ENCODE data around the gene RNF17.
"Not testable (repeated sequence)": the region's sequence is repeated elsewhere in the genome, so short reads cannot be mapped to it uniquely, and the experiment has no call there.

The RNF17 gene, protein sequence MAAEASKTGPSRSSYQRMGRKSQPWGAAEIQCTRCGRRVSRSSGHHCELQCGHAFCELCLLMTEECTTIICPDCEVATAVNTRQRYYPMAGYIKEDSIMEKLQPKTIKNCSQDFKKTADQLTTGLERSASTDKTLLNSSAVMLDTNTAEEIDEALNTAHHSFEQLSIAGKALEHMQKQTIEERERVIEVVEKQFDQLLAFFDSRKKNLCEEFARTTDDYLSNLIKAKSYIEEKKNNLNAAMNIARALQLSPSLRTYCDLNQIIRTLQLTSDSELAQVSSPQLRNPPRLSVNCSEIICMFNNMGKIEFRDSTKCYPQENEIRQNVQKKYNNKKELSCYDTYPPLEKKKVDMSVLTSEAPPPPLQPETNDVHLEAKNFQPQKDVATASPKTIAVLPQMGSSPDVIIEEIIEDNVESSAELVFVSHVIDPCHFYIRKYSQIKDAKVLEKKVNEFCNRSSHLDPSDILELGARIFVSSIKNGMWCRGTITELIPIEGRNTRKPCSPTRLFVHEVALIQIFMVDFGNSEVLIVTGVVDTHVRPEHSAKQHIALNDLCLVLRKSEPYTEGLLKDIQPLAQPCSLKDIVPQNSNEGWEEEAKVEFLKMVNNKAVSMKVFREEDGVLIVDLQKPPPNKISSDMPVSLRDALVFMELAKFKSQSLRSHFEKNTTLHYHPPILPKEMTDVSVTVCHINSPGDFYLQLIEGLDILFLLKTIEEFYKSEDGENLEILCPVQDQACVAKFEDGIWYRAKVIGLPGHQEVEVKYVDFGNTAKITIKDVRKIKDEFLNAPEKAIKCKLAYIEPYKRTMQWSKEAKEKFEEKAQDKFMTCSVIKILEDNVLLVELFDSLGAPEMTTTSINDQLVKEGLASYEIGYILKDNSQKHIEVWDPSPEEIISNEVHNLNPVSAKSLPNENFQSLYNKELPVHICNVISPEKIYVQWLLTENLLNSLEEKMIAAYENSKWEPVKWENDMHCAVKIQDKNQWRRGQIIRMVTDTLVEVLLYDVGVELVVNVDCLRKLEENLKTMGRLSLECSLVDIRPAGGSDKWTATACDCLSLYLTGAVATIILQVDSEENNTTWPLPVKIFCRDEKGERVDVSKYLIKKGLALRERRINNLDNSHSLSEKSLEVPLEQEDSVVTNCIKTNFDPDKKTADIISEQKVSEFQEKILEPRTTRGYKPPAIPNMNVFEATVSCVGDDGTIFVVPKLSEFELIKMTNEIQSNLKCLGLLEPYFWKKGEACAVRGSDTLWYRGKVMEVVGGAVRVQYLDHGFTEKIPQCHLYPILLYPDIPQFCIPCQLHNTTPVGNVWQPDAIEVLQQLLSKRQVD (N-terminal part only)

GRCh38 chr13:24763596-24764275 is at the start of gene RNF17:
Gene RNF17 (plus strand): TSS chr13:24764169. CDS start chr13:24764204, 35 bp downstream.
- H3K4me3 ChIP-seq (ENCODE audit: low read depth, low read length): no peak within 1 kb of the TSS
- DNase-seq (ENCODE audit: low read depth): no peak

DNA sequence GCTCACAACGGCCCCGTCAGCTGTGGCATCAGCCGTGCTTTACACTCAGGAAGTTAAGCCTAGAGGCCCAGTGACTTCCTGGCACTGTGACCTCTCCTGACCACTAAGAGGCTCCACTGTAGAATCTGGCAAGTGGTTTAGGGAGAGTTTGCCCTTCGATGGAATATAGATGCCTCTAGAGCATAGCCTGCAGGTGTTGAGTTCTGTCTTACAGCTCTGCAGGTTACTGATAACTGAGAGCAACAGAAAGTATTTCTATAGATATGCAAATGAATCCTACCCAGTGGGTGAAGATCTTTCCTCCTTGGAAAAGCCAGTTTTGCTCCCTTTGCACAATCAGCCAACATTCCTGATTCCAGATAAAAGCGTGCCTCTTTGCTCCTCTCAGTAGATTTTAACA is 48.0 kb upstream of the RNF17 start:
- no peak overlapping the region for H3K4me3 ChIP-seq (ENCODE audit: low read depth, low read length)
- no peak for DNase-seq (ENCODE audit: low read depth)

GRCh38 chr13:24716446-24716845 is 47.5 kb upstream of the RNF17 start:
- H3K4me3 ChIP-seq (ENCODE audit: low read depth, low read length): no peak overlapping the region
- DNase-seq (ENCODE audit: low read depth): no peak

DNA sequence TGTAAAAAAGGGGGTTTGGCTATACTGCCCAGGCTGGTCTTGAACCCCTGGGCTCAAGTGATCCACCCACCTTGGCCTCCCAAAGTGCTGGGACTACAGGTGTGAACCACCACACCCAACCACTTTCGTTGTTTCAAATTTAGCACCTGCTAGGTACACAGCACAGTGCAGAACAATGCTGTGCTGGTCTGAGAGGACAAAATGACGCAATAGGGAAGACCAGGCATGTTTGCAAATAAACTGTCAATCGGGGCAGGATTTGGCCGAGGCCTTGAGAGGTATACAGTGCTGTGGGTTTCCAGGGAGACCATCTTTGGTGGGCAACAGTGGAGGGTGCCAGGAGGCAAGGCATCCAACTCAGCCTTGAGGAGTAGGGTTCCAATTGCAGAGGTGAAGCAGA is 46.8 kb upstream of the RNF17 start:
- DNase-seq (ENCODE audit: low read depth): no peak
- H3K4me3 ChIP-seq (ENCODE audit: low read depth, low read length): no peak overlapping the region

- H3K4me3 ChIP-seq (ENCODE audit: low read depth, low read length): no peak overlapping the region
- no peak for DNase-seq (ENCODE audit: low read depth)
Measured at GRCh38 chr13:24718192-24718965, 45.6 kb upstream of the RNF17 start.

GRCh38 chr13:24719139-24719538 is 44.8 kb upstream of the RNF17 start:
- no peak overlapping the region for H3K4me3 ChIP-seq (ENCODE audit: low read depth, low read length)
- no peak for DNase-seq (ENCODE audit: low read depth)

DNA sequence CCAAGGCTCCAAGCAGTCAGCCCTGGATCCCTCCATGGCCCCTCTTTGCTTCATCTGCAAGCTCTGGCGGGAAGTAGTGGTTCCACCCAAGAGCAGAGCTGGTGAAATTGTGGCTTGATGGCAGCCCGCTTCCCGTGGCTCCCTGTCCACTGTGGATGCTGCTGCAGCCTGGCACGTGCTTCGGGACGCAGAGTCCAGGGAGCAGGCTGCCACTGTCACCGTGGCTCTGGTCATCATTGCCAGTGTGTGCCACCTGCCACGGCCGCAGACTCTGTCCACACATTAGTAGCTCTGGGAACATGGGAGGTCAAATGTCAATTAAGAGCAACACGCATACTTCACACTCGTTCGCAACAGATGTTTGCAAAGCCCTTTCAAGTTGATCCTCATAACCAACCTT is 40.8 kb upstream of the RNF17 start:
- H3K4me3 ChIP-seq (ENCODE audit: low read depth, low read length): no peak overlapping the region
- no peak for DNase-seq (ENCODE audit: low read depth)

GRCh38 chr13:24724714-24725113 is 39.3 kb upstream of the RNF17 start:
- DNase-seq (ENCODE audit: low read depth): no peak
- no peak overlapping the region for H3K4me3 ChIP-seq (ENCODE audit: low read depth, low read length)

DNA sequence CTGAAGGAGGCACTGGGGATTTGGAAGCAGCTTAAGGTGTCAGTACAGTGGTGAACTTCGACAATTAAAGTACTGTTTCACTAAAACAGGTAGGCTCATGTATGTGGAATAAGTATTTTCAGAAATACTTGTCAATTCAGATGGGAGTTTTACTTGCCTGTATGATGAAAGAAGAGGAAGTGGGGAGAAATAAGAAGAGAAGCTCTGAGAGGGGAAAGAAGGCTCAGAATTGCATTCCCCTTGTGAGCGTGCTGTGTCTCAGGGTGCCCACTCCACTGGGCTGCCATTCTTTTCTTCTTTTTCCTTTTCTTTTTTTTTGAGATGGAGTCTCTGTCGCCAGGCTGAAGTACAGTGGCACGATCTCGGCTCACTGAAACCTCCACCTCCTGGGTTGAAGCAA is 38.6 kb upstream of the RNF17 start:
- no peak overlapping the region for H3K4me3 ChIP-seq (ENCODE audit: low read depth, low read length)
- no peak for DNase-seq (ENCODE audit: low read depth)

DNA sequence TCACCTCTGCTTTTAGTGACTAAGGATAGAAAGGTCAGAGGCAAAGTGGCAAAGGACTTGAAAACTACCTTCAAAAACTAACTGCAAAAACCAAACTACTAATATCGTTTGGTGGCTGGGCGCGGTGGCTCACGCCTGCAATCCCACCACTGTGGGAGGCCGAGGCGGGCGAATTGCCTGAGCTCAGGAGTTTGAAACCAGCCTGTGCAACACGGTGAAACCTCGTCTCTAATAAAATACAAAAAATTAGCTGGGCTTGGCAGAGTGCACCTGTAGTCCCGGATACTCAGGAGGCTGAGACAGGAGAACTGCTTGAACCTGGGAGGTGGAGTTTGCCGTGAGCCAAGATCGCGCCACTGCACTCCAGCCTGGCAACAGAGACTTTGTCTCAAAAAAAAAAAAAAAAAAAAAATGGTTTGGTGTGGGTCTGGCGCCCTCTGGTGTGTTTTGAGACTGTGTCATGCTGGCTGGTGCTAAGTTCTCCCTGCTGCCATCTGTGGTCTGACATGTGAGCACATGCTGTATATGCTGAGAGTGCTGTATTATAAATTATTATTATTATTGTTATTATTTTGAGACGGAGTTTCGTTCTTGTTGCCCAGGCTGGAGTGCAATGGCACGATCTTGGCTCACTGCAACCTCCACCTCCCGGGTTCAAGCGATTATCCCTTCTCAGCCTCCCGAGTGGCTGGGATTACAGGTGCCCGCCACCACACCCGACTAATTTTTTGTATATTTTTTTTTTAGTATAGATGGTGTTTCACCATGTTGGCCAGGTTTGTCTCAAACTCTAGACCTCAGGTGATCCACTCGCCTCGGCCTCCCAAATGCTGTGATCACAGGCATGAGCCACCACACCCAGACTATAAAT is 36.0 kb upstream of the RNF17 start:
- DNase-seq (ENCODE audit: low read depth): peak; percentile 61
- H3K4me3 ChIP-seq (ENCODE audit: low read depth, low read length): no peak overlapping the region

DNA sequence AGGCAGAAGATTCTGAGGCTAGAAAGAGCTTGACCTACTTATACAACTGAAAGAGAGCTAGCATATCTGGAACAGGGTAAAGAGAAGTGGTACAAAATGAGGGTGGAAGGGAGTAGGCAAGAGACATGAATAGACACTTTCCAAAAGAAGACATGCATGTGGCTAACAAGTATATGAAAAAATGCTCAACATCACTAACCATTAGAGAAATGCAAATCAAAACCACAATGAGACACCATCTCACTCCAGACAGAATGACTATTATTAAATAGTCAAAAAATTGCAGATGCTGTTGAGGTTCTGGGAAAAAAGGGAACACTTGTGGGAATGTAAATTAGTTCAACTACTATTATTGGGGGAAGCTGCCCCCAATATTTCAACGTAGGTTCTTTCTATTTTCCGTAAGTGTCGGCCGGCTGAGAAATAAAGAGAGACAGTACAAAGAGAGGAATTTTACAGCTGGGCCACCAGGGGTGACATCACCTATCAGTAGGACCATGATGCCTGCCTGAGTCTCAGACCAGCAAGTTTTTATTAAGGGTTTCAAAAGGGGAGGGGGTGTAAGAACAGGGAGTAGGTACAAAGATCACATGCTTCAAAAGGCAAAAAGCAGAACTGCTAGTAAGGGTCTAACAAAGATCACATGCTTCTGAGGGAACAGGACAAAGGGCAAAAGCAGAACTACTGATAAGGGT is 32.9 kb upstream of the RNF17 start:
- DNase-seq (ENCODE audit: low read depth); H3K4me3 ChIP-seq (ENCODE audit: low read depth, low read length): not testable (repeated sequence)

GRCh38 chr13:24734950-24735349 is 29.0 kb upstream of the RNF17 start:
- no peak overlapping the region for H3K4me3 ChIP-seq (ENCODE audit: low read depth, low read length)
- no peak for DNase-seq (ENCODE audit: low read depth)

GRCh38 chr13:24737042-24737441 is 26.9 kb upstream of the RNF17 start:
- H3K4me3 ChIP-seq (ENCODE audit: low read depth, low read length): no peak overlapping the region

DNA sequence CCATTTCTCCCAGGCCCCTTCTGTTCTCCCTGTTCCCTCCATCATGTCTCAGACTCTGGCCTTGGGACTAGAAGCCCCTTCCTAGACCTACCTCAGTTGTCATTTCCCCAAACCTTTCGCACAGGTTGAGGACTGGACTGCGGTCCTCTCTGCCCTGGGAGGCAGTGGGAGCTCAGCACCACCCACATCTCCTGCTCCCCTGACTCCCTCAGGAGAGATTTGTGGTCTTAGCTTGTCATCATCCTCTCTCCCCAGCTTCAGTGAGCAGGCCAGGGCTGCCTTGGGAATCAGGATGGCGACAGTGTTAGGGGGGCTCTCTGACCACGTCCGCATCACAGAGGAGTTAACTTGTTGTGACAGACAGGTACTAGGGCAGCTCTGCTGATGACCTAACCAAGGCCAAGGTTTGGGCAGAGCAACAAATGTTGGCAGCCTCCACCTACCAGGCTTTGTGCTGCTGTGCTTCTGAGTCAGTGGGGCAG is 25.6 kb upstream of the RNF17 start:
- no peak overlapping the region for H3K4me3 ChIP-seq (ENCODE audit: low read depth, low read length)
- DNase-seq (ENCODE audit: low read depth): no peak

More at GRCh38 chr13:24737042-24737441, 26.9 kb upstream of the RNF17 start:
- no peak for DNase-seq (ENCODE audit: low read depth)

- H3K4me3 ChIP-seq (ENCODE audit: low read depth, low read length): no peak overlapping the region
- DNase-seq (ENCODE audit: low read depth): no peak
Measured at GRCh38 chr13:24740014-24740890, 23.7 kb upstream of the RNF17 start.

Measured in skeletal muscle cell (primary cell).